Right atrium auricular region (tissue), 2 donors: Measurements from ENCODE around the gene KLHL22. TPM values are rescaled to one million over a fixed set of nuclear protein-coding genes. Genes with fewer than 3 reads are reported as not detected.

Experiments used
- DNase-seq: peaks from one replicate; pipeline ENCODE4 v3.0.0-alpha.2; 2019; ENCODE audit warnings: low spot score
- H3K27ac ChIP-seq, 2 donors: fragments of 200-600 bp; sonication (generic); 1 replicate in 1 of 2; 2 replicates in 1 of 2; pipeline ENCODE4 v1.5.1; 2016 to 2019
- H3K27me3 ChIP-seq, 2 donors: fragments of 200-600 bp; sonication (generic); one replicate each; pipeline versions ENCODE4 v1.5.1 to v1.6.0; 2017 to 2019
- H3K36me3 ChIP-seq: fragments of 200-600 bp; sonication (generic); one replicate; pipeline ENCODE4 v1.5.1; 2016
- H3K4me1 ChIP-seq, 2 donors: fragments of 200-600 bp; sonication (generic); one replicate each; pipeline versions ENCODE4 v1.5.1 to v1.6.0; 2017 to 2019
- H3K4me3 ChIP-seq, 2 donors: fragments of 200-600 bp; sonication (generic); 1 replicate in 1 of 2; 2 replicates in 1 of 2; pipeline ENCODE4 v1.5.1; 2017 to 2019; ENCODE audit warnings: mild to moderate bottlenecking in 1 of 2, moderate library complexity in 1 of 2
- H3K9me3 ChIP-seq, 2 donors: fragments of 200-600 bp; sonication (generic); one replicate each; pipeline ENCODE4 v1.5.1; 2019
- CTCF ChIP-seq, 2 donors: fragments of 200-600 bp; sonication (generic); IDR thresholded peaks; one replicate each; pipeline ENCODE4 v1.5.1; 2019; ENCODE audit warnings: antibody characterized with exemption in 2 of 2
- total RNA-seq, 2 donors: library from RNA; depleted of rRNA; stranded (reverse); fragments of >200 nt; gene quantifications; one replicate each; pipeline ENCODE4 v1.1.0, GENCODE V29; 2016

The KLHL22 gene
- total RNA-seq, 2 donors from 2014 or later, result 16.0 to 21.9 TPM

GRCh38 chr22:20469110-20469868, 26.3 kb downstream of the KLHL22 start:
- Histone ChIP-seq H3K4me1 (peaks cover 0 to 1% of the 10 kb centered on the region in 2 donors), H3K4me3 (no peak overlapping the region), H3K27ac (no peak overlapping the region), H3K27me3 (no peaks in the 10 kb centered on the region), H3K9me3 (no peaks in the 10 kb centered on the region), H3K36me3 (no peaks in the 10 kb centered on the region)
- DNase-seq, result no peak
- TF ChIP-seq CTCF (IDR thresholded peaks at IDR 0.05), result no peak

GRCh38 chr22:20466659-20467379, 28.8 kb downstream of the KLHL22 start:
- no peaks in the 10 kb centered on the region for H3K27me3 ChIP-seq
- no peak for TF ChIP-seq CTCF (IDR thresholded peaks at IDR 0.05)
- H3K4me1 ChIP-seq, result peaks cover 0 to 15% of the 10 kb centered on the region in 2 donors
- no peak for DNase-seq
- no peak overlapping the region for H3K27ac ChIP-seq
- H3K4me3 ChIP-seq, result no peak overlapping the region
- H3K36me3 ChIP-seq, result no peaks in the 10 kb centered on the region
- no peaks in the 10 kb centered on the region for H3K9me3 ChIP-seq

GRCh38 chr22:20465759-20466077, 29.9 kb downstream of the KLHL22 start:
- Histone ChIP-seq H3K4me3 (no peak overlapping the region), H3K27ac (no peak overlapping the region), H3K9me3 (no peaks in the 10 kb centered on the region), H3K36me3 (no peaks in the 10 kb centered on the region), H3K4me1 (peaks cover 0 to 15% of the 10 kb centered on the region in 2 donors), H3K27me3 (no peaks in the 10 kb centered on the region)
- TF ChIP-seq CTCF (IDR thresholded peaks at IDR 0.05), result no peak
- DNase-seq, result no peak

- H3K36me3 ChIP-seq, result no peaks in the 10 kb centered on the region
Observed at GRCh38 chr22:20464912-20465758, 30.5 kb downstream of the KLHL22 start.

More at GRCh38 chr22:20464912-20465758, 30.5 kb downstream of the KLHL22 start:
- no peak for TF ChIP-seq CTCF (IDR thresholded peaks at IDR 0.05)
- H3K4me1 ChIP-seq, result peaks cover 0 to 15% of the 10 kb centered on the region in 2 donors
- no peaks in the 10 kb centered on the region for H3K9me3 ChIP-seq
- no peak overlapping the region for H3K4me3 ChIP-seq
- DNase-seq, result no peak
- no peak overlapping the region for H3K27ac ChIP-seq
- no peaks in the 10 kb centered on the region for H3K27me3 ChIP-seq
